Stimulated activated CD8-positive, alpha-beta memory T cell treated with anti-CD3 and anti-CD28 coated beads, Interleukin-7, amount 100 ng/mL, for 4 hours (primary cell): ENCODE data around the gene CAGE1.

Experiments used
- DNase-seq, 2 donors: peaks; one replicate each; pipeline ENCODE4 v3.0.0-alpha.2; 2020; ENCODE audit warnings: low read depth in 2 of 2

The CAGE1 gene

GRCh38 chr6:7311917-7312615 is 77.5 kb downstream of the CAGE1 start:
- DNase-seq = no peak

GRCh38 chr6:7311176-7311575 is 78.4 kb downstream of the CAGE1 start:
- DNase-seq = no peak

- no peak for DNase-seq
Measured at GRCh38 chr6:7309050-7309449, 80.5 kb downstream of the CAGE1 start.

GRCh38 chr6:7307533-7307932 is 82.0 kb downstream of the CAGE1 start:
- DNase-seq = no peak

- no peak for DNase-seq
Measured at GRCh38 chr6:7304821-7305220, 84.7 kb downstream of the CAGE1 start.

GRCh38 chr6:7301702-7302101 is 87.8 kb downstream of the CAGE1 start:
- no peak for DNase-seq

GRCh38 chr6:7300926-7301325 is 88.6 kb downstream of the CAGE1 start:
- DNase-seq = no peak

- DNase-seq = no peak
Measured at GRCh38 chr6:7298113-7298512, 91.4 kb downstream of the CAGE1 start.

GRCh38 chr6:7296602-7297001 is 92.9 kb downstream of the CAGE1 start:
- DNase-seq = no peak

- DNase-seq = no peak
Measured at GRCh38 chr6:7295916-7296315, 93.6 kb downstream of the CAGE1 start.

GRCh38 chr6:7292596-7293255 is 96.8 kb downstream of the CAGE1 start:
- DNase-seq = no peak

GRCh38 chr6:7290079-7290478 is 99.5 kb downstream of the CAGE1 start:
- DNase-seq = no peak

- DNase-seq = no peak
Measured at GRCh38 chr6:7285416-7285815, 104.1 kb downstream of the CAGE1 start.

GRCh38 chr6:7283676-7284075 is 105.9 kb downstream of the CAGE1 start:
- DNase-seq = no peak

- DNase-seq = no peak
Measured at GRCh38 chr6:7282097-7282906, 107.2 kb downstream of the CAGE1 start.
